ENCODE results near the gene SLC36A3. TPM values are rescaled to one million over a fixed set of nuclear protein-coding genes. Genes with fewer than 3 reads are reported as not detected.

The SLC36A3 gene
- not detected in 5 replicates for total RNA-seq (2022; extraction: Qiagen RNA extraction)

DNA sequence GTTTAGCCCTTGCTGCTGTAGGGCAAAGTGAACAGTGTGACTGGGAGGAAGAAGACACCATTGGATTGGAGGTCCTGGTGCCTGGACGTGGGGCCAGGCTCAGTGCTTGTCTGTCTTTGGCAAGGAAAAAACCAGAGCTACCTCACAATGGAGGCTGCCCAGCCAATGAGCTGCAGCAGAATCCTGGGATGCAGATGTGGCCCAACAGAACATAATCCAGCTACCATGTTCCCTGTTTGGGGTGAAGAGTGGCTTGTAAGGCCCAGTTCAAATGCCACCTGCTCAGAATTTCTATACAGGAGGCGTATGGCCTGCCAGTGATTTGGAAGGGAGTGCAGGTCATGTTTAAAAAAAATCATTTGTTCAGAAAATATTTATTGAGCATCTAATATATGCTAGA lies at the start of gene SLC36A3:
SLC36A3 (minus strand) TSS at position 101 of the 400 bp plus-strand sequence. CDS start 412 bp downstream, outside the sequence.

GRCh38 chr5:151347369-151347768 lies 43.8 kb upstream of the SLC36A3 start, which contains the start of gene SLC36A2:
Gene SLC36A2 (minus strand): TSS chr5:151347559. CDS start chr5:151347460, 99 bp downstream.

GRCh38 chr5:151252762-151253604 lies 50.6 kb downstream of the SLC36A3 start, which contains the start of gene GM2A:
Gene GM2A (plus strand): TSS chr5:151253185. CDS start chr5:151253217, 32 bp downstream.

Other genes starting within 250 kb of the SLC36A3 start
- gene TNIP1, start 222.7 kb downstream of the SLC36A3 start, total RNA-seq (2022; extraction: Qiagen RNA extraction) = 131 to 144 TPM (median 138 TPM) in 5 replicates
- 39.7 to 45.8 TPM (median 43.1 TPM) in 5 replicates for gene ANXA6, start 146.0 kb downstream of the SLC36A3 start, total RNA-seq (2022; extraction: Qiagen RNA extraction)
- 1.1 to 2.3 TPM (median 1.4 TPM) in 5 replicates for gene CCDC69, start 79.7 kb downstream of the SLC36A3 start, total RNA-seq (2022; extraction: Qiagen RNA extraction)
- 16.1 to 18.1 TPM (median 17.1 TPM) in 5 replicates for gene GM2A, start 50.6 kb downstream of the SLC36A3 start, total RNA-seq (2022; extraction: Qiagen RNA extraction)
- not detected in 5 replicates for gene SLC36A2, start 43.8 kb upstream of the SLC36A3 start, total RNA-seq (2022; extraction: Qiagen RNA extraction)
- gene SLC36A1, start 143.8 kb upstream of the SLC36A3 start, total RNA-seq (2022; extraction: Qiagen RNA extraction) = 7.7 to 10.3 TPM (median 8.5 TPM) in 5 replicates